Measurements from ENCODE around the gene ZBTB20. TPM values are rescaled to one million over a fixed set of nuclear protein-coding genes. Genes with fewer than 3 reads are reported as not detected.

Gene ZBTB20
- total RNA-seq, 1 experiment from 2014 or later: 12.8 TPM

DNA sequence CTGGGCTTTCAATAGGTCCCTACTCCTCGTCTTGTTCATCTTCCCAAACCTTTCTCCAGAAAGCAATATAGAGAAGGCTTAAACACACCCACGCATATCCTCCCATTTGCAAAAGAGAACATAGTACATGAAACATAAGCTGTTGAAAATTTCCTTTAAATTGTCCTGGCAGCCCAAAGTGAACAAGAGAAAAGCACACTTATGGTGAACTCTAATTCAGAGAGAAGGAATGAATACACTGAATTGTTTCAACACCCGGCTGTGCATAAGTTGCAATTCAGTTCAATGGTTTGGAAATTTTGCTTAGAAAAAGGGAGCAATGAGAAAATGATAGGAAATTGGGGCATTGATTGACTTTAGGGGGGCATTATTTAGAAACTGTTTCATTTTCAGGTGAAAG, 650.6 kb downstream of the ZBTB20 start:
- Histone ChIP-seq H3K27me3 (replicated peaks; ENCODE audit: control insufficient read depth, insufficient read depth, low read length) (no peaks in the 10 kb centered on the region), H3K36me3 (ENCODE audit: control insufficient read depth, insufficient read depth, low read length) (no peaks in the 10 kb centered on the region), H3K9me3 (no peaks in the 10 kb centered on the region), H3K4me3 (ENCODE audit: low read depth, low read length) (no peak overlapping the region), H3K4me1 (peaks cover 46% of the 10 kb centered on the region)
- H3K9me3 Mint-ChIP-seq (ENCODE audit: unreplicated experiment): no peaks in the 10 kb centered on the region
- H3K27ac Mint-ChIP-seq (ENCODE audit: unreplicated experiment): peak overlapping the region; percentile 69
- H3K36me3 Mint-ChIP-seq (ENCODE audit: insufficient read depth, unreplicated experiment): peaks cover 4% of the 10 kb centered on the region
- no peaks in the 10 kb centered on the region for H3K27me3 Mint-ChIP-seq (ENCODE audit: insufficient read depth, unreplicated experiment)
- BruUV-seq (replicated peaks): no TSS peak
- H3K4me1 Mint-ChIP-seq (ENCODE audit: low read depth, unreplicated experiment): peaks cover 35% of the 10 kb centered on the region
- POLR2A ChIA-PET: no interaction called here
- TF ChIP-seq, protein P1, sequence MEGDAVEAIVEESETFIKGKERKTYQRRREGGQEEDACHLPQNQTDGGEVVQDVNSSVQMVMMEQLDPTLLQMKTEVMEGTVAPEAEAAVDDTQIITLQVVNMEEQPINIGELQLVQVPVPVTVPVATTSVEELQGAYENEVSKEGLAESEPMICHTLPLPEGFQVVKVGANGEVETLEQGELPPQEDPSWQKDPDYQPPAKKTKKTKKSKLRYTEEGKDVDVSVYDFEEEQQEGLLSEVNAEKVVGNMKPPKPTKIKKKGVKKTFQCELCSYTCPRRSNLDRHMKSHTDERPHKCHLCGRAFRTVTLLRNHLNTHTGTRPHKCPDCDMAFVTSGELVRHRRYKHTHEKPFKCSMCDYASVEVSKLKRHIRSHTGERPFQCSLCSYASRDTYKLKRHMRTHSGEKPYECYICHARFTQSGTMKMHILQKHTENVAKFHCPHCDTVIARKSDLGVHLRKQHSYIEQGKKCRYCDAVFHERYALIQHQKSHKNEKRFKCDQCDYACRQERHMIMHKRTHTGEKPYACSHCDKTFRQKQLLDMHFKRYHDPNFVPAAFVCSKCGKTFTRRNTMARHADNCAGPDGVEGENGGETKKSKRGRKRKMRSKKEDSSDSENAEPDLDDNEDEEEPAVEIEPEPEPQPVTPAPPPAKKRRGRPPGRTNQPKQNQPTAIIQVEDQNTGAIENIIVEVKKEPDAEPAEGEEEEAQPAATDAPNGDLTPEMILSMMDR (IDR thresholded peaks at IDR 0.05; ENCODE audit: insufficient read depth in 1 of 2, low read depth in 1 of 2, low read length in 1 of 2, severe bottlenecking in 1 of 2, unreplicated experiment in 1 of 2): no peak
- H3K4me3 Mint-ChIP-seq (ENCODE audit: unreplicated experiment): peak overlapping the region; percentile 33
- intact Hi-C loops (cut with micrococcal nuclease; ENCODE audit: unreplicated experiment): loop anchor here (2.0 to 5.0 kb wide), 2 partner anchors 30 to 124 kb away; no protein-coding TSS in a partner anchor
- DNase-seq: no peak
- CTCF ChIA-PET: interaction anchor here (0.6 to 0.9 kb wide), 2 partner anchors 78 to 87 kb away, joined by 3 to 6 read pairs; no protein-coding TSS in a partner anchor

DNA sequence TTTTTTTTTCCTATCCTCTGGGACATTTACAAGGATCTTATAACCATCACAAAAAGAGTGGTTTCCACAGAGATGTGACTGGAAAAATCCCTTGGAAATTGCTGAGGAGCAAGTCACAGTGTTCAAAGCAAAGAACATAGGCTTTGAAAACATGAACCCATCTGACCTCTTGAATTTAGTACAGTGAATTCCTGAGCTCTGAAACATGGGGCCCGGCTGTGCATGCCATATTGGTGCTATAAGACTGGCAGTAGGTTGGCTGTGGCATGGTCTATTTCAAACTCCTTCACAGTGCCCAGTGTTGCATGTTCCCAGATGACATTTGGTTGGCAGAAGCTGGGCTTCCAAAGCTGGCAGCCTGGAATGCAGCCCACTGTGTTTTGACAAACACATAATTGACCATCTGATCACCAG, 651.1 kb downstream of the ZBTB20 start:
- Mint-ChIP-seq H3K4me3 (ENCODE audit: unreplicated experiment) (no peak overlapping the region), H3K4me1 (ENCODE audit: low read depth, unreplicated experiment) (peaks cover 35% of the 10 kb centered on the region), H3K36me3 (ENCODE audit: insufficient read depth, unreplicated experiment) (peaks cover 4% of the 10 kb centered on the region), H3K27me3 (ENCODE audit: insufficient read depth, unreplicated experiment) (no peaks in the 10 kb centered on the region), H3K27ac (ENCODE audit: unreplicated experiment) (no peak overlapping the region), H3K9me3 (ENCODE audit: unreplicated experiment) (no peaks in the 10 kb centered on the region)
- Histone ChIP-seq H3K36me3 (ENCODE audit: control insufficient read depth, insufficient read depth, low read length) (no peaks in the 10 kb centered on the region), H3K4me3 (ENCODE audit: low read depth, low read length) (no peak overlapping the region), H3K4me1 (peaks cover 46% of the 10 kb centered on the region), H3K27me3 (replicated peaks; ENCODE audit: control insufficient read depth, insufficient read depth, low read length) (no peaks in the 10 kb centered on the region), H3K9me3 (no peaks in the 10 kb centered on the region)
- POLR2A ChIA-PET: no interaction called here
- CTCF ChIA-PET: no interaction called here
- BruUV-seq (replicated peaks): no TSS peak
- TF ChIP-seq, protein P1 (IDR thresholded peaks at IDR 0.05; ENCODE audit: insufficient read depth in 1 of 2, low read depth in 1 of 2, low read length in 1 of 2, severe bottlenecking in 1 of 2, unreplicated experiment in 1 of 2): no peak
- DNase-seq: peak in 1 of 2 experiments; percentile 10
- intact Hi-C loops (cut with micrococcal nuclease; ENCODE audit: unreplicated experiment): loop anchor here (2.0 to 5.0 kb wide), 2 partner anchors 29 to 124 kb away; no protein-coding TSS in a partner anchor

DNA sequence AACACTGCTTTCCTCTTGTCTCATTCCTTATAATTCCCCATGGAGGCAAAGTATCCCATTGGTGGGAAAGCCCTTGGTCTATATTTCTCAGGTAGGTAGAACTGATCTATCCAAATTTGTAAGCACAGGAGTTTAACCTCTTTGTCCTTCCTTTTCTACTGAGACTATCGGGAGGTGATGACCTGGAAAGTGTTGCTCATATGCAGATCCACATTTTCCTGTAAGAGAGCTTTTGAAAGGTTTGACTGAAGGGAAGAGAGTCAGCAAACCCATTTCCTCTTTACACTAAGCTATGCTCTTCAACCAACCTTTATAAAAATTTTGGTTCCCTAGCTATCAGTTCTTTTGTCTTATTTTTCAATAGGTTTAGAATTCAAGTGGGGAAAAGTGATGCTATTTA, 652.6 kb downstream of the ZBTB20 start:
- H3K9me3 Mint-ChIP-seq (ENCODE audit: unreplicated experiment): no peaks in the 10 kb centered on the region
- no peak overlapping the region for H3K4me3 ChIP-seq (ENCODE audit: low read depth, low read length)
- BruUV-seq (replicated peaks): no TSS peak
- intact Hi-C loops (cut with micrococcal nuclease; ENCODE audit: unreplicated experiment): no loop called here
- H3K4me1 ChIP-seq: peaks cover 46% of the 10 kb centered on the region
- TF ChIP-seq, protein P1 (IDR thresholded peaks at IDR 0.05; ENCODE audit: insufficient read depth in 1 of 2, low read depth in 1 of 2, low read length in 1 of 2, severe bottlenecking in 1 of 2, unreplicated experiment in 1 of 2): no peak
- no peaks in the 10 kb centered on the region for H3K9me3 ChIP-seq
- peaks cover 4% of the 10 kb centered on the region for H3K36me3 Mint-ChIP-seq (ENCODE audit: insufficient read depth, unreplicated experiment)
- no peak overlapping the region for H3K4me3 Mint-ChIP-seq (ENCODE audit: unreplicated experiment)
- H3K4me1 Mint-ChIP-seq (ENCODE audit: low read depth, unreplicated experiment): peaks cover 28% of the 10 kb centered on the region
- H3K27ac Mint-ChIP-seq (ENCODE audit: unreplicated experiment): no peak overlapping the region
- H3K27me3 ChIP-seq (replicated peaks; ENCODE audit: control insufficient read depth, insufficient read depth, low read length): no peaks in the 10 kb centered on the region
- ChIA-PET POLR2A (no interaction called here), CTCF (no interaction called here)
- no peaks in the 10 kb centered on the region for H3K27me3 Mint-ChIP-seq (ENCODE audit: insufficient read depth, unreplicated experiment)
- no peak for DNase-seq
- H3K36me3 ChIP-seq (ENCODE audit: control insufficient read depth, insufficient read depth, low read length): no peaks in the 10 kb centered on the region

All from Caco-2 (cell line).